Stomach (tissue), 9 donors: ENCODE results near the gene SRC. TPM values are rescaled to one million over a fixed set of nuclear protein-coding genes. Genes with fewer than 3 reads are reported as not detected.

Experiments used
- DNase-seq, 2 donors: peaks; one replicate each; pipeline versions ENCODE4 v3.0.0 to v3.0.0-alpha.2; 2013 to 2019
- H3K27ac ChIP-seq, 5 donors: fragments of 200-600 bp in 4 of 5; sonication (generic) in 4 of 5; one replicate each; pipeline ENCODE4 v1.5.1; 2013 to 2019; ENCODE audit warnings: mild to moderate bottlenecking in 1 of 5, moderate library complexity in 1 of 5
- H3K27me3 ChIP-seq, 3 donors: fragments of 200-600 bp; sonication (generic); one replicate each; pipeline ENCODE4 v1.5.1; 2017 to 2019; ENCODE audit warnings: mixed run types in 1 of 3
- H3K36me3 ChIP-seq, 4 donors: fragments of 200-600 bp; sonication (generic); 1 replicate in 3 of 4; 2 replicates in 1 of 4; pipeline ENCODE4 v1.5.1; 2016 to 2019
- H3K4me1 ChIP-seq, 4 donors: fragments of 200-600 bp; sonication (generic); one replicate each; pipeline ENCODE4 v1.5.1; 2016 to 2019
- H3K4me3 ChIP-seq, 4 donors: fragments of 200-600 bp; sonication (generic) in 3 of 4; one replicate each; pipeline ENCODE4 v1.5.1; 2016 to 2019; ENCODE audit warnings: mild to moderate bottlenecking in 1 of 4
- H3K9me3 ChIP-seq, 4 donors: fragments of 200-600 bp; sonication (generic); one replicate each; pipeline ENCODE4 v1.5.1; 2016 to 2019
- EP300 ChIP-seq: sonication (generic); formaldehyde crosslinking; IDR thresholded peaks from one replicate; pipeline ENCODE4 v1.6.1; 2017; ENCODE audit warnings: antibody characterized with exemption
- POLR2A ChIP-seq, 4 donors: fragments of 450-650 bp; IDR thresholded peaks; one replicate each; pipeline ENCODE4 v1.6.1; 2016; ENCODE audit warnings: antibody characterized with exemption in 4 of 4, control low read depth in 2 of 4, mild to moderate bottlenecking in 1 of 4, moderate library complexity in 1 of 4
- POLR2AphosphoS5 ChIP-seq, 3 donors: sonication (generic); formaldehyde crosslinking; IDR thresholded peaks; one replicate each; pipeline ENCODE4 v1.6.1; 2016; ENCODE audit warnings: antibody characterized with exemption in 3 of 3
- WGBS, 5 donors: extraction: QIAGEN DNeasy Blood & Tissue Kit in 3 of 5; methylation state at CpG; one replicate each; pipeline versions ENCODE4 v1.1.5 to v1.1.7; 2013 to 2018; 5-methylcytosine and 5-hydroxymethylcytosine counted together
- intact Hi-C: fragments of 100-400 bp; cut with DNase I; formaldehyde crosslinking; loops from one replicate; pipeline ENCODE4 v1.15.1; 2023; ENCODE audit warnings: low total_unique reads
- polyA plus RNA-seq, 3 donors: library from polyadenylated mRNA; stranded (reverse); fragments of 200-250 nt; gene quantifications; one replicate each; pipeline ENCODE4 v1.2.3, GENCODE V29; 2013
- total RNA-seq, 5 donors: library from RNA; depleted of rRNA; stranded (reverse); fragments of >200 nt; gene quantifications; one replicate each; pipeline versions ENCODE4 v1.1.0 to v1.2.3, GENCODE V29; 2014 to 2016
- TF ChIP-seq, protein P1 (sequence below), 7 experiments: fragments of 450-650 bp in 4 of 7; fragments of 200-600 bp in 3 of 7; sonication (generic) in 3 of 7; IDR thresholded peaks; one replicate each; pipeline ENCODE4 v1.5.1; 2016 to 2019; ENCODE audit warnings: antibody characterized with exemption in 7 of 7, control low read depth in 2 of 7, mild to moderate bottlenecking in 1 of 7
- donor health status: healthy with polysubstance abuse.
- donor health status: Bipolar disorder and iron deficiency.
- donor health status: healthy.

SRC gene
- total and polyA plus RNA-seq, 8 donors: 31.6 to 471 (median 47.3) TPM

DNA sequence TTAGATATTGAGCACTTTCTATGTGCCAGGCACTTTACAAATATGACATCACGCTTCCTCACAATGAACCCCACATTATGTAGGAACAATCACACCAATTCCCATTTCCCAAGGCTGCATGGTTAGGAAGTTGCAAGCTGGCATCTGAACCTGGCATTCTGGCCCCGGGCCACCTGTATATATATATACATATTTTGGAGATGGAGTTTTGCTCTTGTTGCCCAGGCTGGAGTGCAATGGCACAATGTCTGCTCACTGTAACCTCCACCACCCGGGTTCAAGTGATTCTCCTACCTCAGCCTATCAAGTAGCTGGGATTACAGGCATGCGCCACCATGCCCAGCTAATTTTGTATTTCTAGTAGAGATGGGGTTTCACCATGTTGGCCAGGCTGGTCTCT lies 30.4 kb downstream of the SRC start:
- TF ChIP-seq POLR2A (IDR thresholded peaks at IDR 0.05) (no peak), EP300 (no peak), POLR2AphosphoS5 (IDR thresholded peaks at IDR 0.05) (no peak)
- TF ChIP-seq, protein P1, sequence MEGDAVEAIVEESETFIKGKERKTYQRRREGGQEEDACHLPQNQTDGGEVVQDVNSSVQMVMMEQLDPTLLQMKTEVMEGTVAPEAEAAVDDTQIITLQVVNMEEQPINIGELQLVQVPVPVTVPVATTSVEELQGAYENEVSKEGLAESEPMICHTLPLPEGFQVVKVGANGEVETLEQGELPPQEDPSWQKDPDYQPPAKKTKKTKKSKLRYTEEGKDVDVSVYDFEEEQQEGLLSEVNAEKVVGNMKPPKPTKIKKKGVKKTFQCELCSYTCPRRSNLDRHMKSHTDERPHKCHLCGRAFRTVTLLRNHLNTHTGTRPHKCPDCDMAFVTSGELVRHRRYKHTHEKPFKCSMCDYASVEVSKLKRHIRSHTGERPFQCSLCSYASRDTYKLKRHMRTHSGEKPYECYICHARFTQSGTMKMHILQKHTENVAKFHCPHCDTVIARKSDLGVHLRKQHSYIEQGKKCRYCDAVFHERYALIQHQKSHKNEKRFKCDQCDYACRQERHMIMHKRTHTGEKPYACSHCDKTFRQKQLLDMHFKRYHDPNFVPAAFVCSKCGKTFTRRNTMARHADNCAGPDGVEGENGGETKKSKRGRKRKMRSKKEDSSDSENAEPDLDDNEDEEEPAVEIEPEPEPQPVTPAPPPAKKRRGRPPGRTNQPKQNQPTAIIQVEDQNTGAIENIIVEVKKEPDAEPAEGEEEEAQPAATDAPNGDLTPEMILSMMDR (IDR thresholded peaks at IDR 0.05): no peak

GRCh38 chr20:37376791-37377190 lies 30.9 kb downstream of the SRC start:
- no peak for DNase-seq
- intact Hi-C loops: no loop called here
- TF ChIP-seq EP300: no peak
- TF ChIP-seq POLR2A (IDR thresholded peaks at IDR 0.05): no peak
- TF ChIP-seq, protein P1 (IDR thresholded peaks at IDR 0.05): no peak
- TF ChIP-seq POLR2AphosphoS5 (IDR thresholded peaks at IDR 0.05): no peak
- H3K27ac ChIP-seq: no peak overlapping the region
- no peaks in the 10 kb centered on the region for H3K9me3 ChIP-seq
- H3K4me3 ChIP-seq: no peak overlapping the region
- H3K36me3 ChIP-seq: peaks cover 3 to 37% (median 24%) of the 10 kb centered on the region in 4 donors
- WGBS, 5 donors: 78 to 90% (median 88%) methylated on average over 6 of the region's 6 CpGs
- H3K27me3 ChIP-seq: no peaks in the 10 kb centered on the region
- H3K4me1 ChIP-seq: peaks cover 19 to 48% (median 31%) of the 10 kb centered on the region in 4 donors

More for the DNA sequence above, 30.4 kb downstream of the SRC start:
- no peak for DNase-seq
- H3K27ac ChIP-seq: no peak overlapping the region
- peaks cover 15 to 44% (median 28%) of the 10 kb centered on the region in 4 donors for H3K4me1 ChIP-seq
- intact Hi-C loops: no loop called here
- WGBS, 5 donors: 82 to 96% (median 95%) methylated on average over 4 of the region's 4 CpGs
- H3K9me3 ChIP-seq: no peaks in the 10 kb centered on the region
- H3K27me3 ChIP-seq: no peaks in the 10 kb centered on the region
- no peak overlapping the region for H3K4me3 ChIP-seq
- peaks cover 3 to 37% (median 24%) of the 10 kb centered on the region in 4 donors for H3K36me3 ChIP-seq

GRCh38 chr20:37377346-37378081 lies 31.6 kb downstream of the SRC start:
- 80 to 93% (median 82%) methylated on average over 5 of the region's 5 CpGs for WGBS, 5 donors
- DNase-seq: peak in 1 of 2 donors; percentile 1
- intact Hi-C loops: no loop called here

GRCh38 chr20:37378420-37378784 lies 32.5 kb downstream of the SRC start:
- 87 to 96% (median 89%) methylated on average over 6 of the region's 6 CpGs for WGBS, 5 donors
- Histone ChIP-seq H3K4me1 (peaks cover 23 to 62% (median 42%) of the 10 kb centered on the region in 4 donors), H3K4me3 (no peak overlapping the region), H3K9me3 (no peaks in the 10 kb centered on the region), H3K27ac (peak overlapping the region in 4 of 5 donors; percentile 58 to 79 (median 68)), H3K27me3 (no peaks in the 10 kb centered on the region), H3K36me3 (peaks cover 9 to 36% (median 24%) of the 10 kb centered on the region in 4 donors)
- TF ChIP-seq POLR2A (IDR thresholded peaks at IDR 0.05): no peak
- TF ChIP-seq EP300: no peak
- TF ChIP-seq POLR2AphosphoS5 (IDR thresholded peaks at IDR 0.05): no peak
- TF ChIP-seq, protein P1 (IDR thresholded peaks at IDR 0.05): no peak
- no peak for DNase-seq
- intact Hi-C loops: no loop called here

More at GRCh38 chr20:37377346-37378081, 31.6 kb downstream of the SRC start:
- H3K9me3 ChIP-seq: no peaks in the 10 kb centered on the region
- H3K27ac ChIP-seq: no peak overlapping the region
- no peaks in the 10 kb centered on the region for H3K27me3 ChIP-seq
- H3K4me1 ChIP-seq: peaks cover 23 to 55% (median 36%) of the 10 kb centered on the region in 4 donors
- TF ChIP-seq POLR2A (IDR thresholded peaks at IDR 0.05) (no peak), EP300 (no peak), POLR2AphosphoS5 (IDR thresholded peaks at IDR 0.05) (no peak)
- TF ChIP-seq, protein P1 (IDR thresholded peaks at IDR 0.05): no peak
- H3K4me3 ChIP-seq: no peak overlapping the region
- peaks cover 3 to 37% (median 24%) of the 10 kb centered on the region in 4 donors for H3K36me3 ChIP-seq
